GM12874 (cell line): ENCODE results near the gene HACL1.

Source experiments
- CTCF ChIP-seq: IDR thresholded peaks from 2 replicates; pipeline ENCODE4 v1.5.1; 2011; ENCODE audit warnings: low read depth, mild to moderate bottlenecking, control low read depth, low read length, moderate library complexity; ENCODE audit not compliant: insufficient read depth

The HACL1 gene

DNA sequence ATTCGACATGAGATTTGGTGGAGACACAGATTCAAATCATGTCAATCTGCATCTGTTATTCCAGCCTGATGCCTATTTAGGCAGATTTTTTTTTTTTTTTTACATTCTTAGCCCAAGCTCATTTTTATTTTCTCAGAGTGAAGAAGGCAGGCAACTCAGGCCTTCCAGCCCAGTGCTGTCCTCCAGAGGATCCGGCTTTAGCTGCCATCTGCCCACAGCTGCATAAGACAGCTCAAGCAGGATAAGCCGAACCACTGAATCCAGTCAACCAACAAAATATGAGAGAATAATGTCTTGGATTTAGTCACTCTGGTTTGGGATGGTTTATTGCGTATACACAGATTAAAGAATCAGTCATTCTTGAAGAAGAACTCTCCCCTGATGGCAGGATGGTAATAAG lies 60.0 kb downstream of the HACL1 start:
- TF ChIP-seq CTCF, result no peak

- TF ChIP-seq CTCF, result no peak
Observed at GRCh38 chr3:15539066-15539465, 62.3 kb downstream of the HACL1 start.

DNA sequence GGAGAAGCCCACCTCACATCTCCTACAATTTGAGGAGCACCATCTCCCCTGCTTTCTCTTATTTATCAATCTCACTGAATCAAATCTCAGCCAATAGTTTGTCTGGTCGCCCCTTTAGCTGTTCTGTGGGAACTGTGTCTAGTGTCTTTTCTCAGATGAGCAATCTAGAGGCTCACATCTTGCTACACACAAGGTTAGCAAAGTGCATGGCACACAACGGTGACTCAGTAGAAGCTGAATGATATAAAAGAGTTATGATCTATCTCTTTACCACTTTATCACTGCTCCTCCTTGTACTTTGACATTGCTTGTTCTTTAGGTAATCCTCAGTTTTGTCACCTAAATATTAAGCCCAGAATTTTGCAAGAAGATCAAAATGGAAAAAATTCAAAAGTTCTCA lies 63.0 kb downstream of the HACL1 start:
- TF ChIP-seq CTCF, result no peak

DNA sequence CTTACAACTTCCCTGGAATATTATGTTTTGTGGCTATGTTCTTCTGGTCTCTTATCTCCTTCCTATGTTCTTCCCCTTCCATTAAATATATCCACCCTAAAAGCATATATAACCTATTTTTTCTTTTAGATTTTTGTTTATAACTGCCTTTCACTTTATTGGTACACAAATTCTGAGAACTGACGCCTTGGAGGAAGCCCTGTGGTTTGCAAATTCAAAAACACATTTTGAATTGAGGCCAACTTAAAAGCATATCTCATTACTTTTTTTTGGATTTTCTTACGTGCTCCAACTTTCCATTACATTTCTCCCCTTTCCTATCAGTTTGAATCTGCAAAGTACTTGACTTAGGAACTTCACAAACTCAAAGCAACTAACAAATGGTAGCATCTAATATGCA lies 64.5 kb downstream of the HACL1 start:
- no peak for TF ChIP-seq CTCF

GRCh38 chr3:15535732-15536131 lies 65.6 kb downstream of the HACL1 start:
- TF ChIP-seq CTCF, result no peak

DNA sequence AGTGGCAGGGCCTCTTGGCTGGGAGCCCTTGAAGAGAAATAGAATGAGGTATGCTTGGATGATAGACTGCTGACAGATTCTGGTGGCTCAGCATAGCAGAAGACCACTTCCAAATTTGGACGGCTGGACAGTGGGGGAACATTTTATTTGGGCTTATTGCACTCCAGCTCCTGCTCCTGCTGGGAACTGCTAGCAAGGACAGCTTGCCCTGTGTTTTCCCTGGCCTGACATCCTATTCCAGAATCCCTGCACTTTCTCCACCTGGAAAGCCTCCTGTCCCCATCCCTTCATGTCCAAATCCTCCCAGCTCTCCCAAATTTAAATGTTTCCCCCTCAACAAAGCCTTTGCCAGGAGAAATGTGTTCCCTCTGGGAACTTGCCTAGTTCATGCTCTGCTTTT lies 70.0 kb downstream of the HACL1 start:
- no peak for TF ChIP-seq CTCF

- TF ChIP-seq CTCF, result no peak
Observed at GRCh38 chr3:15528854-15529537, 72.4 kb downstream of the HACL1 start.

GRCh38 chr3:15527031-15527459 lies 74.3 kb downstream of the HACL1 start:
- TF ChIP-seq CTCF, result peak; percentile 54
